GM13976 (cell line): Measurements from ENCODE around the gene TMEM175.
"Not testable (repeated sequence)": the region's sequence is repeated elsewhere in the genome, so short reads cannot be mapped to it uniquely, and the experiment has no call there.

Experiments used
- DNase-seq: peaks from one replicate; pipeline ENCODE4 v3.0.0; 2012; ENCODE audit warnings: low spot score
- in situ Hi-C: fragments of 300-500 bp; cut with MboI; formaldehyde crosslinking; loops from one replicate; pipeline ENCODE4 v1.12.0; 2022; ENCODE audit warnings: low sequenced_read_pairs, mixed read lengths, inconsistent platforms; ENCODE audit not compliant: unreplicated experiment
- TF ChIP-seq, protein P1 (sequence below): IDR thresholded peaks from 2 replicates; pipeline ENCODE4 v1.5.1; 2012; ENCODE audit warnings: borderline replicate concordance, mild to moderate bottlenecking; ENCODE audit not compliant: insufficient read depth; ENCODE audit errors: extremely low read depth, missing control alignments, control extremely low read depth

The TMEM175 gene

DNA sequence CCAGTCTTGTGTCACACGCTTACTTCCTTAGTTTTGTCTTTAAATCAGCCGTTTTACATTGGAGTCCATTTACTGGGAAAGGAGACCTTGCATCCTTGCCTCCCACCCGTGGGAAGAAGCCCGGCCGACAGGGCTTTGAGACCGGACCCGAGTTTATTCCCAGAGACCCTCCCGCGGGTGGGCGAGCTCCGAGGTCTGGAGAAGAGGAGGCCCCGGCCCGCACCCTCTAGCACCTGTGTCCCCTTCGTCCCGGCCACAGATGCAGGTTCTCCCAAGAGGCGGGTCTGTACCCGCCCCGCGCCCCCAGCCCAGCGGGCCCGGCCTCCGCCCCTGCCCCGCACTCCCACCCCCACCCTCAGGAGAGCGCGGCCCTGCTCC lies 64.7 kb downstream of the TMEM175 start:
- DNase-seq = no peak
- TF ChIP-seq, protein P1, sequence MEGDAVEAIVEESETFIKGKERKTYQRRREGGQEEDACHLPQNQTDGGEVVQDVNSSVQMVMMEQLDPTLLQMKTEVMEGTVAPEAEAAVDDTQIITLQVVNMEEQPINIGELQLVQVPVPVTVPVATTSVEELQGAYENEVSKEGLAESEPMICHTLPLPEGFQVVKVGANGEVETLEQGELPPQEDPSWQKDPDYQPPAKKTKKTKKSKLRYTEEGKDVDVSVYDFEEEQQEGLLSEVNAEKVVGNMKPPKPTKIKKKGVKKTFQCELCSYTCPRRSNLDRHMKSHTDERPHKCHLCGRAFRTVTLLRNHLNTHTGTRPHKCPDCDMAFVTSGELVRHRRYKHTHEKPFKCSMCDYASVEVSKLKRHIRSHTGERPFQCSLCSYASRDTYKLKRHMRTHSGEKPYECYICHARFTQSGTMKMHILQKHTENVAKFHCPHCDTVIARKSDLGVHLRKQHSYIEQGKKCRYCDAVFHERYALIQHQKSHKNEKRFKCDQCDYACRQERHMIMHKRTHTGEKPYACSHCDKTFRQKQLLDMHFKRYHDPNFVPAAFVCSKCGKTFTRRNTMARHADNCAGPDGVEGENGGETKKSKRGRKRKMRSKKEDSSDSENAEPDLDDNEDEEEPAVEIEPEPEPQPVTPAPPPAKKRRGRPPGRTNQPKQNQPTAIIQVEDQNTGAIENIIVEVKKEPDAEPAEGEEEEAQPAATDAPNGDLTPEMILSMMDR = no peak
- in situ Hi-C loops = no loop called here

DNA sequence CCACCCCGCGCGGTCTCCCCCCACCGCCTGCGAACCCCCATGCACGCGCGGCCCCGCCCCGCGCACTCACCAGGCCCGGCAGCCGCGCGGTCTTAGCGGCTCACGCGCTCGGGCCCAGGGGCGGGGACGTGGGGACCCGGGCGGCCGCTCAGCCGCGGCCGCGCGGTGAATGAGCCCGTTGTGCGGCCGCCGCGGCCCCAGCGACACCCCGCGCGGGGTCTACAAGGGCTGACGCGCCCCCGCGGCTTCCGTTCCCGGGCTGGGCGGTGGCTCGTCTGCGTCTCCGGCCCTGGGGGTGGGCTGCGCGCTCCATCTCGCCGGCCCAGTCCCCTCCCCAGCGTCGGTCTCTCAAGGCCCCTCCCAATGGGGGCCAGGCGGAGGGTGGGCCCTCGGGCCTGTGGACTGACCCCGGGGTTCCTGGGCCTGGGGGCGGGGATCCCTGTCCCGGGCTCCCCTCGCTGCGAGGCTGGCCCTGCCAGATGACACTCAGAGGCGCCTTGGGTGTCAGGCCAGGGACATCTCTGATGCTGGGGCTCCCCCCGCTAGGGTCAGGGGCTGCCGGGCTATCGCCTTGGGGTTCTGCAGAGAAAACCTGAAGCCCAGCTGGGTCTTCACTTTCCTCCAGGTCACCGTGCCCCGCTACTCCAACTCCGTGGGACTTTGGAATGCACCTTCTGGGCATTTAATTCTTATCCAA lies 65.3 kb downstream of the TMEM175 start:
- no peak for DNase-seq
- TF ChIP-seq, protein P1 = no peak
- in situ Hi-C loops = no loop called here

DNA sequence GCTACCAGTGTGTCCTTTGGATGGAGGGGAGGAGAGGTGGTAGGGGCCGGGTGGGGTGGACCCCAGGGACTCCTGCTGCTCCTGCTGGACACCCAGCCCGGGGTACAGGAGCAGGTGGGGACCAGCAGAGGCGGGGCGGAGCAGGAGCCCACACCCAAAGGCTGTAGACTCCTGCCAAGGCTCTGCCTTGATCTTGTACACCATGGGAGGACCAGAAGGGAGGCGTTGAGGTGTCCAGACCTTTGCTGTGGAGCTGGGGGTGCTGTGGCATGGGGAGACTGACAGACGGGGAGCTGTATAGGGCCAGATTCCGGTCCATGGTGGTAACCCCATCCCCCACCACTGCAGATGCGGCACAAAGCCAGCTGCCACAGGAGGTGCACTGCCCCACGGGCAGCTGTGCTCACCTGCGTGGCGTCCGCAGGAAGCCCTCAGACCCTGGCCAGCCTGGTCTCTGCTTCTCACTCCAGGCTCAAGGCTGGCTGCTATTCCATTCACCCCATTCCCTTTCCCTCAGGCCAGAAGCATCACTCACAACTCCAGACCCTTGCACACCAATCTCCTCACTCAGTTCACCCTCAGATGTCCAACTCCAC lies 65.9 kb downstream of the TMEM175 start:
- DNase-seq = no peak
- TF ChIP-seq, protein P1 = no peak
- in situ Hi-C loops = no loop called here

DNA sequence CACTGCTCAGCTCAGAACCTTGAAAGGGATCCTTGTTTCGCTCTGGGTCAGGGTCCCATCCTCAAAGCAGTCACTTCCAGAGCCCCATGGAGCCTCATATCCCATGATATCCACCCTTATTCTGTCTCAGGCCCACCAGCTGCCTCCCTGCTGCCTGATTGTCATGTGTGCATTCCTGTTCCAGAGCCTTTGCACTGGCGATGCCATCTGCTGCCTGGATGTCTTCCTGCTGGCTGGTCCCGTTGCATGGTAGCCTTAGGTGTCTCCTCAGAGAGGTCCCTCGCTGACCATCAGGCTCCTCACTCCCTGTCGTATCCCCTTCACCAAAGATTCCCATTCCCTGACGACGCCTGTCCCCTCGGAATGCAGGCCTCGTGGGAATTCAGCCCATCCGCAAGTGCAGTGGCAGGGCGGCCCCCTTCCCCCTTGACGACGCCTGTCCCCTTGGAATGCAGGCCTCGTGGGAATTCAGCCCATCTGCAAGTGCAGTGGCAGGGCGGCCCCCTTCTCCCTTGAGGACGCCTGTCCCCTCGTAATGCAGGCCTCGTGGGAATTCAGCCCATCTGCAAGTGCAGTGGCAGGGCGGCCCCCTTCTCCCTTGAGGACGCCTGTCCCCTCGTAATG lies 67.1 kb downstream of the TMEM175 start:
- DNase-seq, in situ Hi-C loops: not testable (repeated sequence)

DNA sequence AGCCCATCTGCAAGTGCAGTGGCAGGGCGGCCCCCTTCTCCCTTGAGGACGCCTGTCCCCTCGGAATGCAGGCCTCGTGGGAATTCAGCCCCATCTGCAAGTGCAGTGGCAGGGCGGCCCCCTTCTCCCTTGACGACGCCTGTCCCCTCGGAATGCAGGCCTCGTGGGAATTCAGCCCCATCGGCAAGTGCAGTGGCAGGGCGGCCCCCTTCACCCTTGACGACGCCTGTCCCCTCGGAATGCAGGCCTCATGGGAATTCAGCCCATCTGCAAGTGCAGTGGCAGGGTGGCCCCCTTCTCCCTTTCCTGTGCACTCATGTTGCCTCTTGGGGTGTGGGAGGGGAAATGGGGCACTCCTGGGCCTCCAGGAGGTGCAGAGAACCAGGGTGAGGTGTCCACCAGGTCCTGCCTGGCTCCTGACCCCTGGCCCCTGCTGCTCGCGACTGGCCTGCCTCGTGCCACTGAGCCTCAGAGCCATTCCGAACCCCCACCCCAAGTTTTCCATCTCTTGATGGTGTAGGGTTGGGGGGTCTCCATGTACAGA lies 67.7 kb downstream of the TMEM175 start:
- no peak for DNase-seq
- TF ChIP-seq, protein P1 = no peak
- in situ Hi-C loops = no loop called here

DNA sequence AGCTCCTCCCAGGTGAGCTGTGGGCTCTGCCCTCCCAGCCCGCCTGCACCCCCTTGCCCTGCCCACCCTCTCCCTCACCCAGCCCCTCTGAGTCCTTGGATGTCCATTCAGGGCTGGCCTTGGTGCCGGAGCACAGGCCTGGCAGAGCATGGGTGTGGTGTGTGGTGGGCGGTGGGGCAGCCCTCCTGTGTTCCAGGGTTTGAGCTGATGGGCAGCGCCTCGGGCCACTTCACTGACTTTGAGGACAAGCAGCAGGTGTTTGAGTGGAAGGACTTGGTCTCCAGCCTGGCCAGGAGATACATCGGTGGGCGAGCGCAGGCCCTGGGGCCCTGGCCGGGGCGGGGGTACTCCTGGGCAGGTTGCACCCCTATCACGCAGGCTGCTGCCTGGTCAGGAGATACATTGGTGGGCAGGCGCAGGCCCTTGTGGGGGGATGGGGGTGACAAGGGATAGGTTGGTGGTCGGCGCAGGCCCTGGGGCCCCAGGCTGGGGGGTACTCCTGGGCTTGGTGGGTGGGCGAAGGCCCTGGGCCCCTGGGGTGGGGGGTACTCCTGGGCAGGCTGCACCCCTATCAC lies 68.5 kb downstream of the TMEM175 start:
- DNase-seq = no peak
- TF ChIP-seq, protein P1 = no peak
- in situ Hi-C loops = no loop called here

DNA sequence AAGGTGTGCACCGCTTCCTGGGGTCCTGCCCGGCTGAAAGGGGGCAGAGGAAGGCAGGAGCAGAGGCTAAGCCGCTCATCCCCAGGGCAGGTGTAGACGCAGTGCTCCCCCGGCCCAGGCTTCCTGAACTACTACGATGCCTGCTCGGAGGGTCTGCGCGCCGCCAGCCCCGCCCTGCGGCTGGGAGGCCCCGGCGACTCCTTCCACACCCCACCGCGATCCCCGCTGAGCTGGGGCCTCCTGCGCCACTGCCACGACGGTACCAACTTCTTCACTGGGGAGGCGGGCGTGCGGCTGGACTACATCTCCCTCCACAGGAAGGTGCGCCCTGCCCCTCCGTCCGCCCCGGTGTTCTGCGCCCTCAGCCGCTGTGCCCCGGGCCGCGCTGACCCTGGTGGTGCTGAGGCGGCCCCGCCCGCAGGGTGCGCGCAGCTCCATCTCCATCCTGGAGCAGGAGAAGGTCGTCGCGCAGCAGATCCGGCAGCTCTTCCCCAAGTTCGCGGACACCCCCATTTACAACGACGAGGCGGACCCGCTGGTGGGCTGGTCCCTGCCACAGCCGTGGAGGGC lies 69.4 kb downstream of the TMEM175 start:
- TF ChIP-seq, protein P1 = no peak
- DNase-seq = no peak
- in situ Hi-C loops = no loop called here
